Measurements from ENCODE around the gene PIAS1.
A peak's percentile ranks its signal among the peaks of the same experiment; 100 is the strongest.

PIAS1 gene

DNA sequence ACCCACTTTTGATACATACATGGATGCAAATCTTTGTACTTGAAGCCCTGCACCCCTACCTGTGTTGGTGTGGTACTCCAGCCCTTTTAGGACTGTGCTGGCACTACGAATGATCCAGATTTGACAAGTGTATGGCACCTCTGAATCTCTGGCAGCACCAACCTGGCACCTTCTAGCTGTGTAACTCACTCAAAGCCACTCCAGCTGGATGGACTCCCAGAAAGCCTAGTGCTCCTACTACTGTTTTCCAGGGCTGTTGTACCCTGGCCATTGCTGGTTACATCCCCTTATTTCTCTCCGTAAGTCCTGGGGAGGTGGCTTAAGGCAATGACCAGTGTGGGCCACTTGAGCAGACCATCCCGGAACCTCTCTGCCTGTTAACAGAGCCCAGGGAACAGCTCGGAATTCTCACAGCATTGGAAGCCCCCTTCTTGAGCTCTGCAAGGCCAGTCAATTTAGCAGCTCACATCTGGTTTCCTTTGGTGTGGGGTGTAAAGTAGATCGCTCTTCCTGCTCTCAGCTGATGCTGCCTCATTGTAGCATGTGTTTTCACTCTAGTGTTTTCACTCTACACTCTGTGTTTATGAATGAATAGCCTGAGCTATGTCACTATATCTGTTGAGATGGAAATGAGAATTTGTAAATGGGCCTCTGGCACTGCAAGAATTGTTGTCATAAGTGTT, 138.8 kb downstream of the PIAS1 start:
- TF ChIP-seq SIN3A (IDR thresholded peaks at IDR 0.05; ENCODE audit: borderline replicate concordance, insufficient read depth, low read length) (peak; percentile 75; the same call in 1 of the 2 replicates), TAF1 (IDR thresholded peaks at IDR 0.05; ENCODE audit: borderline replicate concordance, insufficient read depth, low read length) (no peak)

DNA sequence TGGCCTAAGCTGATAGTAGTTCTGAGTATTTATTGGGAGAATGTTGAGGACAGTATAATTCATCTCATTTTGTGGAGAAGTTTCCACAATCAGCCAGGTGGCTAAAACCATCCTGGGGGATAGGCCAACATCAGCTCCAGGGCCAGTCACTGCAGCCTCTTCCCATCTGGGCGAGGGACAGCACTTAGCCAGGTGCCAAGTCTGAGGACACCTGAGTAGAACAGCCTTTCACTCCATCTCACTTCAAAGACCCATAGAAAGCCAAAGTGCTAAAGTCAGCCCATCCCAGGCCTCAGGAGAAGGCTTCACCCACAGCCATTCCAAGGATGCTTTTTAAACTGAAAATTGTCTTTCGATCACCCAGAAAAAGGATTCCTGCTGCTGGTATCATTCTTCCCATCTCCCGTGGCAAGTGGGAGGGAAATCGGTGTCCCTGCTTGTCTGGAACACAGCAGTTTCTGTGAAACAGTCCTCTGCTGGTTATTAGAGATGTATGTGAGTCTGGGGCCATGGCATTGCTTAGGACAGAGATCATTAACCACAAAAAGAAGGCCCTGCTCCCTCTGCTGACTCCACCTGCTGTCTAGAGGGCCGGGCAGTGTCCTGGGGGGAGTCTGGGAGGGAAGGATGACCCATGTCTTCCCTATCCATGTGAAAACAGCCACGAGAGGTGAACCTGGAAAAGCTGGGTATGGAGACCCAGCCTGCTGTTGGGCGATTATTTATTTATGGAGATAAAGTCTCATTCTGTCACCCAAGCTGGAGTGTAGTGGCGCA, 141.4 kb downstream of the PIAS1 start:
- TF ChIP-seq REST (IDR thresholded peaks at IDR 0.05; ENCODE audit: insufficient read depth in 1 of 2, low read depth in 2 of 2, low read length in 2 of 2) (no peak), POLR2AphosphoS5 (IDR thresholded peaks at IDR 0.05; ENCODE audit: low read depth, low read length) (no peak), TAF1 (IDR thresholded peaks at IDR 0.05; ENCODE audit: borderline replicate concordance, insufficient read depth, low read length) (no peak), SIN3A (IDR thresholded peaks at IDR 0.05; ENCODE audit: borderline replicate concordance, insufficient read depth, low read length) (no peak), FOXP2 (optimal IDR thresholded peaks at IDR 0.05; ENCODE audit: borderline replicate concordance, extremely low read depth, extremely low read length, insufficient read depth) (no peak)

DNA sequence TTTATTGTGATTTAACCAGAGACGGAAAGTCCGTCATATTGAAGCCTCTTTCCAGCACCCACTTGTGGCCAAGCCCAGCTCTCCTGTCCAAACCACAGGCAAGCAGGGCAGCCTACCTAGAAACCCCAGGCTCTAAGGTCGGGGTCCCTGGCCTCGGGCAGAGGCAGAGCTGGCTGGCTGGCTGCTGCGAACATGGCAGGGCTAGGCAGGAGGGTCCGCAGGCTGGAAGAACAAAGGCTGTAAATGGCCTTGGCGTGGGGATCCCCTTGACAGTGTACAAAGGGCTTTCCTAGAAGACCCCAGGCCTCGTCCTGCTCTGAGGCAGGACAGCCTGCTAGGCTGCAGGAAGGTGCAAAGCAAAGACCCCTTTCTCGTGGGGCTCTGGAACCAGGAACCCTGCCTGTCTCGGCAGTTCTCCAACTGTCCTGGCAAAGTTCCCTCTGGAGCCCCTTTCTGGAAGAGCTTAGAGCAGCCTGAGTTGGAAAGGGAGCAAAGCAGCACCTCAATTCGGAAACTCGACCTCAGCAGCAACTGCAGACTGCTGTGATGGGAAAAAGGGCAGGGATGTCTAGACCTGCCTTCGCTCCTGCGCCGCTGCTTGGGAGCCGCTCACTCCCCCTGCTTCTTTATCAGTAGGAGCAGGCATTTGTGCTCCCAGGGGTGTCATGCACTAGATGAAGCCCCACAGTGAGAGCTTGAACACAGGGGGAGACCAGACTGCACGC, 142.5 kb downstream of the PIAS1 start:
- TF ChIP-seq POLR2AphosphoS5 (IDR thresholded peaks at IDR 0.05; ENCODE audit: low read depth, low read length) (no peak), REST (IDR thresholded peaks at IDR 0.05; ENCODE audit: insufficient read depth in 1 of 2, low read depth in 2 of 2, low read length in 2 of 2) (no peak), TAF1 (IDR thresholded peaks at IDR 0.05; ENCODE audit: borderline replicate concordance, insufficient read depth, low read length) (no peak), SIN3A (IDR thresholded peaks at IDR 0.05; ENCODE audit: borderline replicate concordance, insufficient read depth, low read length) (no peak), FOXP2 (optimal IDR thresholded peaks at IDR 0.05; ENCODE audit: borderline replicate concordance, extremely low read depth, extremely low read length, insufficient read depth) (no peak)

GRCh38 chr15:68197170-68197492, 143.0 kb downstream of the PIAS1 start:
- TF ChIP-seq SIN3A (IDR thresholded peaks at IDR 0.05; ENCODE audit: borderline replicate concordance, insufficient read depth, low read length) (no peak), POLR2AphosphoS5 (IDR thresholded peaks at IDR 0.05; ENCODE audit: low read depth, low read length) (no peak), REST (IDR thresholded peaks at IDR 0.05; ENCODE audit: insufficient read depth in 1 of 2, low read depth in 2 of 2, low read length in 2 of 2) (no peak), FOXP2 (optimal IDR thresholded peaks at IDR 0.05; ENCODE audit: borderline replicate concordance, extremely low read depth, extremely low read length, insufficient read depth) (no peak), TAF1 (IDR thresholded peaks at IDR 0.05; ENCODE audit: borderline replicate concordance, insufficient read depth, low read length) (no peak)

DNA sequence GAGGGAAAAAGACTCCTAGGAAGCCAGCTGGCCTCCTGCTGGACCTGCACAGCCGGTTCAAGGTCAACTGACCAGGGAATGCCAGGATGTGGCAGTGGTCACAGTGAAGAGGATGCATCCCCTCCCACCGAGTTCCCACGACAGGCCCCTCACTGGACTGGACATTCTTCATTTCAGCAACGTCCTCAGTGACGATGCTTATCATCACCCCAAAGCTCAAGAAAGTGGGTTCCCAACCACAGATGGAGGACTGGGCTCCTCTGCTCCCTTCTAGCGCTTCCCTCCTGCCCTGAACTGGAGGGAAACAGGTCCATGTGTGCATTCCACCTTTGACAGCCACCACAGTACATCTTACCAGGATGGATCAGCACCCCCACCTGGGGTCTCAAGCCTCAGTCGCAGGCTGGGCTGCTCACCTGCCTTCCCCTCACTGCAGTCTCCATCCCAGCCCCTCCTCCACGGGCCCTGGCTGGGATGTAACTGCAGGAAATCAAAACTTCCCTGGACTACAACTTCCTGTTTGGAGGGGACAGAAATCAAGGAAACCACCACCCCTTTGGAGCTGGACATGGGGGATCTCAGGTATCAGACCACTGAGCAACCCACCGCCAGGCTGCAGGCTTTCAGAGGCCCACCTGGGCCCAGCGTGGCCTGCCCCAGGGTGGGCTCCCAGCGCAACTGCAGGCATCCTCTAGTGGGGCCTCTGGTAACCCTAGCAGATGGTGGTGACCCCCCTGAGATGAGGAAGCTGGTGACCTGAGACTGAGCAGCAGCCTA, 143.7 kb downstream of the PIAS1 start:
- TF ChIP-seq POLR2AphosphoS5 (IDR thresholded peaks at IDR 0.05; ENCODE audit: low read depth, low read length) = no peak
- no peak for TF ChIP-seq FOXP2 (optimal IDR thresholded peaks at IDR 0.05; ENCODE audit: borderline replicate concordance, extremely low read depth, extremely low read length, insufficient read depth)

All from PFSK-1 (cell line).